Stimulated activated naive CD4-positive, alpha-beta T cell (primary cell): ENCODE results near the gene KCNH4.
"Not testable (repeated sequence)": the region's sequence is repeated elsewhere in the genome, so short reads cannot be mapped to it uniquely, and the experiment has no call there.

ENCODE experiments used
- DNase-seq, 6 experiments: peaks; one replicate each; lab custom pipeline; 2025; lab: John Stamatoyannopoulos, UW

The KCNH4 gene

DNA sequence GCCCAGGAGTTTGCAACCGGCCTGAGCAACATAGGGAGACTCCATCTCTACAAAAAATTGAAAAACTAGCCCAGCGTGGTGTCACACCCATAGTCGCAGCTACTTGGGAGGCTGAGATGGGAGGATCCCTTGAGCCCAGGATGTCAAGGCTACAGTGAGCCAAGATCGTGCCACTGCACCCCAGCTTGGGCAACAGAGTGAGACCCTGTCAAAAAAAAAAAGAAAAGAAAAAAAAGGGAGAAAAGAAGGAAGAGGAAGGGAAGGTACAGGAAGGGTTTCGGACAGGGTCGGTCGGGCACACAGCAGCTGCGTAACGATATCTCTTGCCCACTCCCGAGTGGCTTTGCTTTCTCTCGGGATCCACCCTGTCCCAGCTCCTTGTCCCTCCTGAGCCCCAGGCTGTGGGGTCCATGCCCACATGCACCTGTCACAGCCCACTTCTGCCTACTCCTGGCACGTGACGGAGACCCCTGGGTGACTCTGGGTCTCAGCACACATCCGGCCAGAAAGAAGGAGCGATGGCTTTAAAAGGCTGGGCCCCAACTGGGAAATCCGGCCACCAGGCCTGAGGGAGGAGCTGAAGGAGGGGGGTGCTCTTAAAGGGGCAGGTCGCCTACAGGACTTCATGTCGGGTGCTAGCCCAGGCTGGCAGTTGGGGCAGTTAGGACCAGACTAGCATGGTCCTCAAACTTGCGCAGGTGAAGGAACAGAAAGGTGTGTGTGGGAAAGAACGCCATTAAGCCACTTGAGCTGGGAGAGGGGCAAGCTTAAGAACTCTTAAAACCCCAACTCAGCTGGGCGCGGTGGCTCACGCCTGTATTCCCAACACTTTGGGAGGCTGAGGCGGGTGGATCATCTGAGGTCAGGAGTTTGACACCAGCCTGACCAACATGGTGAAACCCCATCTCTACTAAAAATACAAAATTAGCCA, 13.3 kb upstream of the KCNH4 start, which contains the start of gene GHDC:
GHDC (minus strand) TSS at position 526 of the 931 bp plus-strand sequence. CDS start 913 bp downstream, outside the sequence.
- DNase-seq, result peak; percentile 57 to 75 (median 68)

DNA sequence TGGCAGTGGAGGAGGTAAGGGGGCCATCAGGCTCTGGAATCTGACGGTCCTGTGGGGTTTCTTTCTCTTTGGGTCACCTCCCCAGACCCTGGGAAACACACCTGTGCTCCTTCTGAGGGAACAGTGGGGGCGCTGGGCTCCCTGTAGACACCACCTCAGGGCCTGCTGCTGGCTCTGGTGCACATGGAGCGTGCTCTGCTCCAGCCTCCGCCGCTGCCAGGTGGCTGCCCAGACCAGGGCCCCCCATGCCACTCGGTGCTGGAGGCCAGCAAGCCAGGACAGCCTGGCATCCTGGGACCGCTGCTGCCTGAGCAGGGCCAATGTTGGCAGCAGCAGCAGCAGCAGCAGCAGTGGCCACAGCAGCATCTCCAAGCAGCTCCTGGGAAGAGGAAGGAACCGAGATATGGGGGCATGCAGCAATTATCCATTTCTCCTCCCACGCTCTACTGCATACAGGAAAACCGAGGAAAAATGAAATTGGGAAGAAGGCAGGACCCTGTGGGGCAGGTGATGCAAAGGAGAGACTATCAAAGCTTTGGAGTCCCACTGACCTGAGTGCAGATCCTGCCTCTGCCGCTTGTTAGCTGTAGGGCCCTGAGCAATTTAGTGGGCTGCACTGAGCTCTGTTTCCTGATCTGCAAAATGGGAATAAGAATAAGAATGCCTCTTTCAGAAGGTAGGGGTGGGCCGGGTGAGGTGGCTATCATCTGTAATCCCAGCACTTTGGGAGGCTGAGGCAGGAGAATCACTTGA, 12.4 kb upstream of the KCNH4 start:
- no peak for DNase-seq

DNA sequence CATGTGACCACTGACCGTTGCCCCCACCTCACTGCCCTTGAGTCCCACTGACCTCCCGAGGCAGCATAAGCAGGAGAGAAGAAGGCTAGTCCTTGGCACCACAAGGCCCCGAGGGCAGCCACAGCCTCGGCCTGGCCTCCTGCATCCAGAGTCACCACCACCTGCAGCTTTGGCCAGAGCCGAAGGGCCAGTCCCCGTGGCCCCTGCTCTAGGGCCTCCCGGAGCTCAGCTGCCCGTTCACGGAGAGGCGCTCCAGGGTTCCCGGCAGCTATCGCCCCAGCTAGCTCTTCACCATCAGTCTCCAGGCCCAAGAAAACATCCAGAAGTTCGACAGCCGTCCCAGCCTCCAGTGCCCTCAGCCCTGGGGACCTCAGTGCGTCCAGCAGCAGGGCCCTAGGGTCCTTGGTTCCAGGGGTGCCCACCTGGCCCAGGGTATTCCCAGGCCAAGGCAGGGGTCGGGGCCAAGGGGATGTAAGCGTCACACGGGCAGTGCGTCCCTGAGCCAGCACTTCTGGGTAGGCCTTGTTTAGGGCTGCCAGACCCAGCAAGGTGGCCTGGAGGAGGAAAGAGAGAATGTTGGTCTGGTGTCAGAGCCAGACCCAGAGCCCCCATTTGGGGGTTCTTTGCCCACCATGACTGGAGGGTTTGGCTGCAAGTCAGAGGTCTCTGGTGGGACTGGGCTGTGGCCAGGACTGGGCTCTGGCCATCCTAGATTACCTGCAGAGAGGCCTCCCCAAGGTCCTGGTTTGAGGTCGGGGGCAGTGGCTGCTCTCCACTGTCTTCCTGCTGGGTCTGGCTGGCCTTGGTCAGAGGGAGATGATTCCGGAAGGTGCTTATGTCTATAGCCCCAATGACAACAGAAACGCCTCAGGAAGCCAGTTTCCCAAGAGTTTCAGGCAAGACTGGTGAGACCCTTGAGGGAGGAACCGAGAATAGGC, 11.5 kb upstream of the KCNH4 start:
- DNase-seq, result no peak

DNA sequence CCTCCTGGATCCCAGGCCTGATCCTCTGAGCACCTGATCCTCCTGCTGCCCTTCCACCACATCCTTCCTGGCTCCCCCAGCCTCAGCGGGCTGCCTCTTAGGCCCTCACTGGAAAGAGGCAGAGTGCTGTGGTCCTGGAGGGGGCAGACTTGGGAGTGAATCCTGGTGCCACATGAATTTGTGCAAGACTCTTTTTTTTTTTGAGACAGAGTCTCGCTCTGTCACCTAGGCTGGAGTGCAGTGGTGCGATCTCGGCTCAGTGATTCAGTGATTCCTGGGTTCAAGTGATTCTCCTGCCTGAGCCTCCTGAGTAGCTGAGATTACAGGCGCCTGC, 10.3 kb upstream of the KCNH4 start:
- DNase-seq, result no peak

DNA sequence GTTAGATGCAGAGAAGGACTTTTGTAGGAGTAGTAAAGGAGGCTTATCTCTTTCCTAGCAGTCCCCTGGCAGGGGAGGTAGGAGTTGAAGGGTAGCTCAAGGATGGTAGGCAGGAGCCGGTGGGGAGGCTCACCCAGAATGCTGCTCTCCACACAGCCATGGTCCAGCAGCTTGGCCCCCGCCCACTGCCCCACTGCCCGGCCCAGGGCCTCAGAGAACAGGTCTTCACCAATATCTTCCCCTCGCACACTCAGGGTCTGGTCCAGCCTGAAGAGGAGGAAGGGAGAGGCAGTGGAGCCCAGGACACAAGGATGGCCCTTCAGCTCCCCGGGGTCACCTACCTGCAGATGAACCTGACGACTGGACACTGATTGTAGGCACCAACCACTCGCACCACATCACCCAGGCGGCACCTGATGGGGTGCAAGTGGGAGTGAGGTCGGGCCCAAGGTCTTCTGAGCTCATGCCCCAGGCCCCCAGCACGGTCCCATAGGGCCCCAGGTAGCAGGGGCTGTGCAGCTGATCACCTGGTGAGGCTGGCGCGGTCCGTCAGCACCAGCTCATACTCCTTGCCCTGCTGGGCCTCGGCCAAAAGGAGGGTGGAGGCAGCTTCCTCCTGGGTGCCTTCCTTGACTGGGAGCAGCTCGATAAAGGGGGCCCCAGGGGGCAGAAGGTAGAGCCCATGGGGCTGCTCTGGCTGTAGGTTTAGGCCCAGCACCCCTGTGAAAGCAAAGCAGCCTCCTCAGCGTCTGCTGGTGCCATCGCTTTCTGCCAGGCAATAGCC, 9.7 kb upstream of the KCNH4 start:
- DNase-seq, result no peak

DNA sequence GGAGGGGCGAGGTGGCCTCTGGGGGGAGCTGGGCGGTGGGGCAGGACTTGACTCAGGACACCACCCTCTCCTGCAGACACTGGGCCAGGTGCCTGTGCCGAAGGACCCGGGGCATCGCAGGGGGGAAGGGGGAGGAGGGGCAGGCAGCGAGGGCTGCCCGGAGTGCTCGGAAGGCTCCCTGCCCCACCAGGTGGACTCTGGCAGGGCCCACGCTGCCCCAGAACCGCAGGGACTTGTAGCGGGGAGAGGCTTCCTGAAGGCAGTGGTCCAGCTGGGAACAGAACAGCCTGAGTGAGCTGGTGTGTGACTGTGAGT, 8.7 kb upstream of the KCNH4 start:
- DNase-seq, result no peak

DNA sequence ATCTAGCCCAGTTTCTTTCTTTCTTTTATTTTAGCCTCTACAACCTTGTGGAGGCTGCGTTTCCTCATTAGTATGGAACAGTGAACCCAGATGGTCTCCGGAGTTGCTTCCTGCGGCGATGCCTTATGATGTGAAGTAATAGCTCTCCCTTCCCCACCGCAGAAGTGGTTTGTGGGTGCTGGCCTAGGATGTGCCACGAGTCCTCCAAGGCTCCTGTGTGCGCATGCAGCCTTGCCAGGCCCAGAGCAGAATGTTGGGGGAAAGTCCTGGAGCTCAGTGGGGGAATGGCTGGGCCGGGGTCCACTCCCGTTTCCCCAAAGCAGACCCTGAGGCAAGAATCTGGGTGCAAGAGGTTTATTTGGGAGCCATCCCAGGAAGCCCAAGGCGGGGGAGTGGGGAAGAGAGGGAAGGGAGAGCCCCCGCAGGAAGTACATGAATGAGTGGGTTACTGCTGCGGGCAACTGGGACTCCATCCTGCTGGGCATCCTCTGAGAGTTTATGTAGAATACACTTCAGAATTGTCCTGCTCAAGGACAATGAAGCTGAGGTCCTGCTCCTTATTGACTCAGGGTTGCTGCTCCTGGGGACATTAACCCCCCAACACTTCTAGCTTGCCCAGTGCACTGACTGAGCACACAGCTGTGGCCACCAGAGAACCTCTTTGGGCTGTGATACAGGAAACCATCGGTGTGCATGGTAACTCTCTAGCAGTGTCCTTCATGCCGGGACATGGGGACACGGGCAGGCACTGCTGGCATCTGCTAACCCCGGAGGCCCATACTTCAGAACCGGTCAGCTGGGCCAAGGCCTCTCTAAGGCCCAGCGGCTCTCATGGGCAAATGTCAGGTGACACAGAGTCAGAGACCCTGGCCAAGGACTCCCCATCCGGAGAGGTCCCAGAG, 8.1 kb upstream of the KCNH4 start:
- DNase-seq, result no peak

DNA sequence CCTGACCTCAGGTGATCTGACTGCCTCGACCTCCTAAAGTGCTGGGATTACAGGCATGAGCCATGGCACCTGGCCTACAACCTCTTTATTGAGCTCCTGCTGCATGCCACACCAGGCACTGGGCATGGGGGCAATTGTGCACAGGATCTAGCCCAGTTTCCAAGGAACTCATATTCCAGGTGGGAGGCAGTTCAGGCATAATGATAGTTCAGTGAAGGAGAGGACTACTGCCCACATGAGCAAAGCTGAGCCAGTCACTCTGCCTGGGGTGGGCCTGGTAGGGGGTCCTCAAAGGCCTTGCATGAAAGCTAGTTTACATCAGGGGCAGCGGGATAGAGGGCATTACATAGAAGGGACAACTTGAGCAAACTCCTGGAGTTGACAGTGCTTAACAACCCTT, 6.9 kb upstream of the KCNH4 start:
- DNase-seq, result no peak

DNA sequence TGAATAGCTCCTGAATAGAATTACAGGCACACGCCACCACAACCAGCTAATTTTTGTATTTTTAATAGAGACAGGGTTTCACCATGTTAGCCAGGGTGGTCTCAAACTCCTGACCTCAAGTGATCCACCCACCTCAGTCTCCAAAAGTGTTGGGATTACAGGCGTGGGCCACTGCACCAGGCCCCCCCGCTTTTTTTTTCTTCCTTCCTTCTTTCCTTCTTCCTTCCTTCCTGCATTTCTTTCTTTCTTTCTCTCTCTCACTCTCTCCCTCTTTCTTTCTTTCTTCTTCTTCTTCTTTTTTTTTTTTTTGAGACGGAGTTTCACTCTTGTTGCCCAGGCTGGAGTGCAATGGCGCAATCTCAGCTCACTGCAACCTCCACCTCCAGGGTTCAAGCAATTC, 5.2 kb upstream of the KCNH4 start:
- DNase-seq, result not testable (repeated sequence)

DNA sequence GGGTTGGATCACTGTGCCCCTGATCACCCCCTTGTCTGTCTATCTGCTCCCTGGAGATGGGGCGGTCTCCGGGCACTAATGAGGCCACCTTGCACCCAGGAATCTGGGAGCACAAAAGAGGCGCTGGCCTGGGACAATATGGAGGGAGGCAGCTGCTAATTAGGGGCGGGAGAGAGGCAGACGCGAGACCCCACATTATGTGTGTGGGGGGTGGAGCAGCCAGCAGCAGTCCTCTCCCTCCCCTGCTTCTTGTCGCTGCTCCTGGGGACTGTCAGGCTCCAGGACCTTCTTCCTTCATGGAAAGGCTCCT, 4.6 kb upstream of the KCNH4 start:
- DNase-seq, result no peak

DNA sequence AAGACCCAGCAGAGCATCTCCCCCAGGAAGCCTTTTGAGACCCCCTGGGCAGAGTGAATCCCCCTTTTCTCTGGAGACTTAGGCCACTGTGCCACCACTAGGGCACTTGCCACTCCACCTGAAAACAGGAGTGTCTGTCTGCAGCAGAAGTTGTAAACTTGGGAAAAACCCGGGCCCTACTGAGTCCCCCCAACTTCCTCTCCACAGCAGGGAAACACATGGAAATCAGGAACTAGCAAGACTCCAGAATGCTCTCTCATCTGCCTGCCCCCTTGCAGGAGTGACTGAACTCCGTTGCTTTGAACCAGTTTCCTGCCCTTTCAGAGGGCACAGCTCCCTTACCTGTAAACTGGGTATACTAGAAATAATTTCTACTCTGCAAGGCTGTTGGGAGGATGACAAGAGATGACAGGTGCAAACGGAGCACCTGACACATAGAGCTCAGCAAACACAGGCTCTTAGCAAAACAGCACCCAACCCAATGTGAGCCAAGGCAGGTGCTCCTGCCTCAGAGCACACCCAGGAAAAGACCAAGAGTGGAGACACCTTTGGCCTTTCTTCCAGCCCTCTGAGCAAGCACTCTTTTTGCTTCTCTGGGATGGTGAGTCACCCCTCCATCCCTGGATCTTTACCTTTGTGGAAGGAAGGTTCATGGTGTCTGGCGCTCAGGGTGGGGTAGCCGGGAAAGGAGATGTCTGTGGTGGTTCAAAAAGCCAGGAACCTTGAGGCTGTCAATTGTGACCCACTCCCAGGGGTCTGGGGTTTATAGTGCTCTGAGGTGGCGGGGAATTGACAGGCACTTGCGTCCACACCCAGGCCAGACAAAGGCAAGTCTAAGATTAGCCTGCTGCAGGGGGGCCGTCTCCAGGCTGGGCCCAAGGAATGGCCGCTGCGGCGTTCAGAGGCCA, 4.0 kb upstream of the KCNH4 start, which contains the start of gene HCRT:
HCRT (minus strand) TSS at position 740 of the 908 bp plus-strand sequence; CDS start at position 653, 87 bp downstream.
- DNase-seq, result peak in 2 of 6 experiments; percentile 22 to 29

DNA sequence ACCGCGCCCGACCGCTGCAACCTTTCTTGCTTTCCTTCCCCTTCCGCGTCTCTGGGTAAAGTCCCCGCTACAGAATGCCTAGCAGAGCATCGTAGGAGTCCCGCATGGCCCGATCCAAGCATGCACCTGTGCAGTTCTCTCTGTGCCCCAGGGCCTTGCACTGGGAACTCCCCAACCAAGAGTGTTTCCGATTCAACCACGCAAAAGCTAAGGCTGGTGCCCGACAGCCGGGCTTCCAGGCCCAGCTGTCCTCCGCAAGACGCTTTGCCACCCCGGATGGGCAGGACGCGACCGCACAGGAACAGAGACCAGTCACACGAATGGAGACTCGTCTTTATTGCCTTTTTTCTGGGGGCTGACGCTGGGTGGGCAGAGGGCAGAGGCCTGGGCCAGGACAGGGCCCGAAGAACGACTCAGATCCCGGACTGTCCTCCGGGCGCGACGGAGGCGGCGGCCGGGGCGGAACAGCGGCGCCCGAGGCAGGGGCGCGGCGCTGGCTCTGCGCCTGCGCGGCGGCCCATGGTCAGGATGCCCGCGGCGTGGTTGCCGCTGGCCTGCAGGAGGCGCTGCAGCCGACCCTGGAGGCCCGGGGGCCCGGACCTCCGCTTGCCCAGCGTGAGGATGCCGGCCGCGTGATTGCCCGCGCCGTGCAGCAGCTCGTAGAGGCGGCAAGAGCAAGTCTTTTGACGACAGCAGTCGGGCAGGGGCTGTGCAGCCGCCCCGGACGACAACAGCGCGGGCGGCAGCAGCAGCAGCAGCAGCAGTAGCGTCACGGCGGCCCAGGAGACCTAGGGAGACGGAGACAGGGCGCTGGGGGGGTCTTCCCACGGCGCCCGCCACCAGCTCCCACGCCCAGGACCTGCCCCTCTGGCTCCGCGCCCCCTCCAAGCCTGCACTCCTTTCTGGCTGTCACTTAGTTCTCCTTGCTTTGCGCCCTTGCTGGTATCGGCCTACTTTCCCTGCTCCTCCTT, 3.1 kb upstream of the KCNH4 start:
- DNase-seq, result peak; percentile 50 to 75 (median 68)

DNA sequence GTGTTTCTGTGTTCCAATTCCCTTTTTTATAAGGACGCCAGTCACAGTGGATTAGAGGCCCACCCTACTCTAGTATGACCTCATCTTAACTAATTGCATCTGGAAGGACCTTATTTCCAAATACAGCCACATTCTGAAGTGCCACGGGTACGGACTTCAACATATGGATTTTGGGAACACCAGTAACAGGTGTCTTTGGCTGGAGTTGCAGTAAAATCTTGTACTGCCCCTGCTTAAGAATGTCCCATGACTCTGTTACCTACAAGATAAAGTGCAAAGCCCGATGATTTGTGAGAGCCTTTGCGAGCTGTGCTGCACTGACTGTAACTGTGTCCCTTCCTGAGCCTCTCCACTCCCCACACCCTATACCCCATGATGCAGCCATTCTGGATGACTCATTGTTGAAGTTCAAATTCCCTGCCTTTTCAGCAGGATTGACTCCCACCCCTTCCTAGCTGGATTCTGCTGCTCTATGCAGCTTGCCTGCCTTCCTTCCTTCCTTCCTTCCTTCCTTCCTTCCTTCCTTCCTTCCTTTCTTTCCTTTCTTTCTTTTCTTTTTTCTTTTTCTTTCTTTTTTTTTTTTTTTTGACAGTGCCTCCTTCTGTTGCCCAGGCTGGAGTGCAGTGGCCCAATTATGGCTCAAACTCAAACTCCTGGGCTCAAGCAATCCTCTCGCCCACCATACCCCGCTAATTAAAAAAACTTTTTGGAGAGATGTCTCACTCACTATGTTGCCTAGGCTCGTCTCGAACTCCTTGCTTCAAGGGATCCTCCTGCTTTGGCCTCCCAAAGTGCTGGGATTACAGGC, 2.2 kb upstream of the KCNH4 start:
- DNase-seq, result no peak

DNA sequence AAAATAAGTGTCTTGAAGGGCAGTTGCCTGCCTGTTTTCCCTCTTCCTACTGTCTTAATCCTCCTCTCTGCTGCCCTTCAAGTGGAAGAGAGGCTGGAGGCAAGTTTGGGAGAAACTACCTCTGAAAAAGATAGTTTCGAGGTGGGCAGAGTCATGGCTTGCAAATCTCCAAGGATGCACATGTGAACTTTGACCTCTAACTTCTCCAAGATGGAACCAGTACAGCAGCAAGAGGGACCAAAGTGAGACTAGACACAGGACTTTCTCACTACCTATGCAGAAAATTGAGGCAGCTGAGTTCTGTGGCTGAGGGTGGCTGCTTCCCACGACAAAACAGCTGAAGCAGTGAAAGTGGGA, 887 bp upstream of the KCNH4 start:
- DNase-seq, result no peak

DNA sequence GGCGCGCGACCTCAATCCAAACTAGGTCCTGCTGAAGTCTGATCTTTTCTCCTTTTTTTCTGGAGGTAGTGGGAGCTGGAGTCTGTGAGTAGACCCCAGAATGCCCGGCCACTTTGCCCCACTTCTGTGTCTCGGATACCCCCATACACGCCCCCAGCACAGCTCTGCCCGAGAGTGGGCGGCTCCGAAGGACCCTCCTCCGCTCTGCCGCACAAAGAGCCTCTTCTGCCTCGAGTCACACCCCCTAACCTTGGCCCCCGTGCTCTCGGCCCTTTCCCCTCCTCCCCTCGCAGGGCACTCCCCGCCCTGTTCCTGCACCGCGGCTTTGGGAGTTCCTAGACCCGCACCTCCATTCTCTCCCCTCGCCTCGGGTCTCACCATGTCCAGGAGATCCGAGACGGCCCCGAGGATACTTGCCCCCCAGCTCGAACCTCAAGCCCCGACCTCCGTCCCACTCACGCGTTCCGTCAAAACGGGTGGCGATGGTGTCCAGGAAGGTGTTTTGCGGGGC, 476 bp downstream of the KCNH4 start:
- DNase-seq, result no peak

DNA sequence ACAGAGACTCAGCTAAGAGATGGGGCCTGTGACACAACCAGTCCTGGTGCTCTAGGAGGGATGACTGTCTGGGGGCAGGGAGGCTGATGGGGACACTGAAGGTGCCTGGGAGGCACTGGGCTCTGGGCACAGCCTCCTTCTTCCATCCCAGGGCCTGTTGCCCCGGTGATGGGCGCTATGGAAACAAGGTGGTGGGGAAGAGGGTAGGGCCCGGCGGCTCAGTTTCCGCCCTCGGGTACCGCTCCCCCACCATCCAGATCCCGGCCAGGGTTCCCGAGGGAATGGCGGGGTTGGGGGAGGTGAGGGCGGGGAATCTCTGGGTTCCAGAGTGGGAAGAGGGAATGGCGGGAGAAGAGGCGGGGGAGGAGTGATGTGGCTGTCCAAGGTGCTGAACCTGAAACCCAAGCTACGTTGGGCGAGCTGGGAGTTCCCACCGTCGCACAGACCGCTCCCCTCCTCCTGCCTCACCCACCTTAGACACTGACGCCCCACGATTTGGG, 981 bp downstream of the KCNH4 start:
- DNase-seq, result peak in 4 of 6 experiments; percentile 6 to 23 (median 18)

DNA sequence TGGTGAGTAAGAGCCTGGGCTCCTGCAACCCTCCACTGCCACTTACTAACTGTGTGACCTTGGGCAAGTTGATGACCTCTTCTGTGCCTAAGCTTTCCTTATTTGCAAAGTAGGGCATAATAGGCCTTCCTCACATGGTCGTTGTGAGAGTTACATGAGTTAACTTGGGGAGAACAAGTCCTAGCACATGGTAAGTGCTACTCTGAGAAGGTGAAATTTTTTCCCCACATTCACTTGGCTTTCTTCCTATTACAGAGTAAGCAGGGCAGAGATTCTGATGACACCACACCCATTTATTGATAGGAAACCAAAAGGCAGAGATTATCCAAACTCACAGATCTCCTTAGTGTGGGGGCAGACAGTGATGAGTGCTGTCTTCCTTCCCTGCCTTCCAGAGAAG, 1.6 kb downstream of the KCNH4 start:
- no peak for DNase-seq
